ENCODE measurements around the gene PDZRN4. TPM values are rescaled to one million over a fixed set of nuclear protein-coding genes. Genes with fewer than 3 reads are reported as not detected.

The PDZRN4 gene
- total and polyA plus RNA-seq, 2 donors (not counting 3 experiments of a cell fraction or from before 2014, with no cell fraction given): not detected

DNA sequence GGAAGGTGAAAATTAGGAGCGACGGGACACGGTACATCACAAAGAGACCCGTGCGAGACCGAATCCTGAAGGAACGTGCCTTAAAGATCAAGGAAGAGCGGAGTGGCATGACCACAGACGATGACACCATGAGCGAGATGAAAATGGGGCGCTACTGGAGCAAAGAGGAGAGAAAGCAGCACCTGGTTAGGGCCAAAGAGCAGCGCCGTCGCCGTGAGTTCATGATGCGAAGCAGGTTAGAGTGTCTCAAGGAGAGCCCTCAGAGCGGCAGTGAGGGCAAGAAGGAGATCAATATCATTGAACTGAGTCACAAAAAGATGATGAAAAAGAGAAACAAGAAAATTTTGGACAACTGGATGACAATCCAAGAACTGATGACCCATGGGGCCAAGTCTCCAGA, 385.3 kb downstream of the PDZRN4 start:
- FAIRE-seq (no peak), DNase-seq (ENCODE audit: low read depth, low spot score) (no peak)
- H2AFZ ChIP-seq (ENCODE audit: low read depth, low read length): no peak overlapping the region
- intact Hi-C loops (cut with micrococcal nuclease) (no loop called here), dilution Hi-C loops (cut with MboI; ENCODE audit: extremely low pct_ligation_motif_present, low sequenced_read_pairs) (no loop called here)
- no peaks in the 10 kb centered on the region for H3K9me3 ChIP-seq (replicated peaks; ENCODE audit: control insufficient read depth, insufficient read depth, low read length)
- H3K27ac ChIP-seq (ENCODE audit: insufficient read depth, low read depth, low read length): no peak overlapping the region
- no peaks in the 10 kb centered on the region for H3K4me1 ChIP-seq (ENCODE audit: control insufficient read depth, extremely low read depth, insufficient read depth, low read length)
- H3K9me1 ChIP-seq (replicated peaks; ENCODE audit: control insufficient read depth, extremely low read depth, insufficient read depth, low read length): peaks cover 2% of the 10 kb centered on the region
- H3K36me3 ChIP-seq (ENCODE audit: control insufficient read depth in 2 of 2, extremely low read depth in 1 of 2, insufficient read depth in 2 of 2, low read length in 2 of 2): no peaks in the 10 kb centered on the region
- H3K4me2 ChIP-seq (ENCODE audit: insufficient read depth, low read length): no peak overlapping the region
- no peaks in the 10 kb centered on the region for H4K20me1 ChIP-seq (replicated peaks; ENCODE audit: control insufficient read depth, extremely low read depth, insufficient read depth, low read length)
- no peaks in the 10 kb centered on the region for H3K79me2 ChIP-seq (ENCODE audit: control insufficient read depth, insufficient read depth, low read length)
- H3K27me3 ChIP-seq (ENCODE audit: control insufficient read depth in 2 of 2, insufficient read depth in 2 of 2, low read length in 2 of 2): no peaks in the 10 kb centered on the region
- ChIA-PET CTCF (no interaction called here), POLR2A (no interaction called here)
- TF ChIP-seq, protein P1, sequence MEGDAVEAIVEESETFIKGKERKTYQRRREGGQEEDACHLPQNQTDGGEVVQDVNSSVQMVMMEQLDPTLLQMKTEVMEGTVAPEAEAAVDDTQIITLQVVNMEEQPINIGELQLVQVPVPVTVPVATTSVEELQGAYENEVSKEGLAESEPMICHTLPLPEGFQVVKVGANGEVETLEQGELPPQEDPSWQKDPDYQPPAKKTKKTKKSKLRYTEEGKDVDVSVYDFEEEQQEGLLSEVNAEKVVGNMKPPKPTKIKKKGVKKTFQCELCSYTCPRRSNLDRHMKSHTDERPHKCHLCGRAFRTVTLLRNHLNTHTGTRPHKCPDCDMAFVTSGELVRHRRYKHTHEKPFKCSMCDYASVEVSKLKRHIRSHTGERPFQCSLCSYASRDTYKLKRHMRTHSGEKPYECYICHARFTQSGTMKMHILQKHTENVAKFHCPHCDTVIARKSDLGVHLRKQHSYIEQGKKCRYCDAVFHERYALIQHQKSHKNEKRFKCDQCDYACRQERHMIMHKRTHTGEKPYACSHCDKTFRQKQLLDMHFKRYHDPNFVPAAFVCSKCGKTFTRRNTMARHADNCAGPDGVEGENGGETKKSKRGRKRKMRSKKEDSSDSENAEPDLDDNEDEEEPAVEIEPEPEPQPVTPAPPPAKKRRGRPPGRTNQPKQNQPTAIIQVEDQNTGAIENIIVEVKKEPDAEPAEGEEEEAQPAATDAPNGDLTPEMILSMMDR (IDR thresholded peaks at IDR 0.05; ENCODE audit: extremely low read depth in 1 of 2, insufficient read depth in 1 of 2, low read depth in 1 of 2, low read length in 2 of 2): no peak
- TF ChIP-seq GATA2 (IDR thresholded peaks at IDR 0.05; ENCODE audit: insufficient read depth, insufficient read length, low read depth, low read length) (no peak), POLR2A (IDR thresholded peaks at IDR 0.05; ENCODE audit: low read depth, low read length) (no peak), FOS (IDR thresholded peaks at IDR 0.05; ENCODE audit: borderline replicate concordance, insufficient read depth, low read length) (no peak), MYC (IDR thresholded peaks at IDR 0.05; ENCODE audit: low read depth, low read length) (no peak), JUN (IDR thresholded peaks at IDR 0.05; ENCODE audit: borderline replicate concordance, insufficient read depth, insufficient read length, low read depth) (no peak), POLR2AphosphoS5 (IDR thresholded peaks at IDR 0.05; ENCODE audit: insufficient read depth, low read depth, low read length) (no peak), EZH2 (IDR thresholded peaks at IDR 0.05; ENCODE audit: borderline replicate concordance, low read depth, low read length, severe bottlenecking) (no peak)
- TF ChIP-seq, protein P2, sequence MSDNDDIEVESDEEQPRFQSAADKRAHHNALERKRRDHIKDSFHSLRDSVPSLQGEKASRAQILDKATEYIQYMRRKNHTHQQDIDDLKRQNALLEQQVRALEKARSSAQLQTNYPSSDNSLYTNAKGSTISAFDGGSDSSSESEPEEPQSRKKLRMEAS (IDR thresholded peaks at IDR 0.05; ENCODE audit: insufficient read depth, insufficient read length): no peak
- no peak overlapping the region for H3K4me3 ChIP-seq (replicated peaks in 1 of 3; ENCODE audit: insufficient read depth in 1 of 3, low read depth in 1 of 3, low read length in 3 of 3)
- H3K9ac ChIP-seq (replicated peaks; ENCODE audit: extremely low read depth, insufficient read depth, low read length): no peak overlapping the region
- BruUV-seq (replicated peaks): no TSS peak
